ENCODE results near the gene INPP5J.

- TF ChIP-seq POLR2AphosphoS5 (IDR thresholded peaks at IDR 0.05; ENCODE audit: low read depth, low read length) (no peak), POLR2A (IDR thresholded peaks at IDR 0.05; ENCODE audit: low read depth, low read length) (no peak), POU2F2 (IDR thresholded peaks at IDR 0.05; ENCODE audit: low read depth, low read length) (no peak), TAF1 (IDR thresholded peaks at IDR 0.05; ENCODE audit: low read depth, low read length) (no peak), SPI1 (IDR thresholded peaks at IDR 0.05; ENCODE audit: low read depth, low read length) (no peak)
Measured at GRCh38 chr22:31133911-31134310, 11.1 kb downstream of the INPP5J start.
